Measurements from ENCODE around the gene LHX5. TPM values are rescaled to one million over a fixed set of nuclear protein-coding genes. Genes with fewer than 3 reads are reported as not detected.
"Not testable (repeated sequence)": the region's sequence is repeated elsewhere in the genome, so short reads cannot be mapped to it uniquely, and the experiment has no call there.

Gene LHX5
- total RNA-seq (2014; rRNA removed; shearing (Covaris generic)), result 0.07 and 0.85 TPM in 2 replicates

DNA sequence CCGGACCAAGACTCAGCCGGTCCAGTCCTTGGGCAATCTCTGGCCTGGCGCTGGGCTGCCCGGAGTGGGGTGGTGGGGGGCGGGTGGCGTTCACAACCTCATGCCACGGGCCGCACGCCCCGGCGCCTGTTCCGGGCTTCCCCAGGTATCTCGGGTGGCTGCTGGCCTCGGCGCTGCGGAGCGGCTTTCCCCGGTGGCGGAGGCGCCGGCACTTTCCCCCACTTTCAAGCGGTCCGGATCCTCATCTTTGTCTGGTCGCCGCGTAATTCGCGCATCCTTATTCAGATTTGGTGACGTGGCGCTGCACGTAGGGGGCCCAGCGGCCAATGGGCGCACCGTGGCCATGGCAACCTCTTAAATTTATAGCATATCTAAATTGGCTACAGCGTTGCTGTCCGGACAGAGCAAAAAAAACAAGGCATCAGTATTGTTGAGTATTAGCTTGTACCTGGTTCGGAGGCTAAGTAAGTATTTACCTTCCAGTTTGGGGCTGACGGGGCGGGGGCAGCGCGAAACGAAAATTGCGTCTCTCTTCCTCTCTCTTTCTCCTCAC, at the start of gene LHX5:
LHX5 (minus strand) TSS at position 253 of the 553 bp plus-strand sequence. CDS start 373 bp downstream, outside the sequence.
- Histone ChIP-seq H3K36me3 (replicated peaks; ENCODE audit: control insufficient read depth, insufficient read depth, low read length) (no peaks in the 10 kb centered on the region), H3K4me3 (ENCODE audit: insufficient read depth, low read depth, low read length) (peak within 1 kb of the TSS; percentile 24), H3K27me3 (ENCODE audit: control insufficient read depth, insufficient read depth, low read length) (peaks cover 100% of the 10 kb centered on the region)
- DNase-seq, result peak; percentile 83

DNA sequence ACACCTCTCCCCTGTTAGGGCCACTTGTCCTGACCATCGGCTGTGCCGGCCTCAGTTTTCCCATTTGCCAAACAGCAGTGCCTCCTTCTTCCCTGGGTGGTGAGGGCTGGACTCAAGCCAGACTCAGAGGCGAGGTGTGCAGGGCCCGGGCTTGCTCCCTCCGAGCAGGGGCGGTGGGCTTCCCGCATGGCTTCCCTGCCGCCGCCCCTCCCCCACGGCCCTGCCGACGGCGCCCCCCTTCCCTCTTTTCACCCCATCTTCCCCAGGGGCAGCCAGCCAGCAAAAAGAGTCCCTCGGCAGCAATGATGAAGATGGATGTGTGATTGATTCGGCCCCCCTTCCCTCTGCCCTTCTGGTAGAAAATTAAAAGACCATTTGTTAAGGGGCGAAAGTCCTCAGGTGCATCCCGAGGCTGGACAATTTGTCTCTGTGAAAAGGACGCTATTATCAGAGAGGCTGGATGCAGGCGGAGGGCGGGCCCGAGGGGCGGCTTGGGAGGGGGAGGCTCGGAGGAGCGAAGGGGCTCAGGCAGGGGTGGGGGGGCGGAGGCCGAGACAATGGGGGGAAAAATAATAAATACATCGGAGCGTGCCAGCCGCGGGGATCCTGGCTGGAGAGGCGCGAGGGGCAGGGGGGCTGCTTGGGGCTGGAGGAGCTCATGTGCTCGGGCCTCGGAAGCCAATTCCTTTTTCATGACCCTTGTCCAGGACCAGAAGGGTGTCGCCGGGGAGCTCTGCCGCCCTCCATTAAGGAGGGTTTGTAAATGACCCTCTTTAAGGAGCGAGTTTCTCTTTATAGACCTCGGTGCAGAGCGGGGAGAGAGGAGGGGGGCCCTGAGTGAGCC, 48.0 kb upstream of the LHX5 start:
- Histone ChIP-seq H3K27me3 (ENCODE audit: control insufficient read depth, insufficient read depth, low read length) (peaks cover 53% of the 10 kb centered on the region), H3K4me3 (ENCODE audit: insufficient read depth, low read depth, low read length) (peak overlapping the region; percentile 16; the same call in 1 of the 2 replicates), H3K36me3 (replicated peaks; ENCODE audit: control insufficient read depth, insufficient read depth, low read length) (no peaks in the 10 kb centered on the region)
- peak; percentile 67 for DNase-seq

DNA sequence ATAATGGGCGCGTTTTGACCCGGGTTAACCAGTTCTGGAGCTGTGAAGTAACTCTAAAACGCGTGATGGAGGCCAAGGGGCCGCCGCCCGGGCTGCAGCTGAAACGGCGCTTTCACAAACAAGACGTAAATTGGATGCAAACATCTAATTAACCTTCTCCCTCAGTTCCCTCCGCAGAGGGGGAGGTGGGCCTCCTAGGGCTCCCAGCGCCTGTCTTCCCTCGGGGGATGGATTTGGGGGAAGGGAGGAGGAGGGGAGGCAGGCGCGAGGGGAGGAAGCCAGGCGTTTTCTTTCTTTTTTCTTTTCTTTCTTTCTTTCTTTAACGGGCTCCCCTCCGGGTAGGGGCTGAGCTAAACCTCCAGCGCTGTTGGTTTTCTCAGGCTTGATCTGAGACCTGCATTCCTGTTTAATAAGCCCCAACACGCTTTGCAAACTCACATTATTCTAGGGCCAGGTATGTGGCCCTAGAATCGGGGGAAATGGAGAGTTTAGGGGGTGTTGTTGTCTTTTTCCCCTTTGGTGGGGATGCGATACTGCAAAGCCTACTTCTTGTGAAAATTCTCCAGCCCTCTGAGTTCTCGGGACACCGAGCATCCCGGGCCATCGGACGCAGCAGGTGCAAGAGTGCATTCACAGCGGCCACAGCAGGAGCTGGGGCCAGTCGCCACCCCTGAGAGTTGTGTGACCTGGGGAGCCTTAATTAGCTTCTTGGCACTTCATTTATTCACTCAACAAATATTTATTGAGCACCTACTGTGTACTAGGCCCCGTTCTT, 43.6 kb upstream of the LHX5 start:
- DNase-seq, result peak; percentile 81
- Histone ChIP-seq H3K4me3 (ENCODE audit: insufficient read depth, low read depth, low read length) (peak overlapping the region; percentile 27), H3K27me3 (ENCODE audit: control insufficient read depth, insufficient read depth, low read length) (peaks cover 56% of the 10 kb centered on the region), H3K36me3 (replicated peaks; ENCODE audit: control insufficient read depth, insufficient read depth, low read length) (no peaks in the 10 kb centered on the region)

DNA sequence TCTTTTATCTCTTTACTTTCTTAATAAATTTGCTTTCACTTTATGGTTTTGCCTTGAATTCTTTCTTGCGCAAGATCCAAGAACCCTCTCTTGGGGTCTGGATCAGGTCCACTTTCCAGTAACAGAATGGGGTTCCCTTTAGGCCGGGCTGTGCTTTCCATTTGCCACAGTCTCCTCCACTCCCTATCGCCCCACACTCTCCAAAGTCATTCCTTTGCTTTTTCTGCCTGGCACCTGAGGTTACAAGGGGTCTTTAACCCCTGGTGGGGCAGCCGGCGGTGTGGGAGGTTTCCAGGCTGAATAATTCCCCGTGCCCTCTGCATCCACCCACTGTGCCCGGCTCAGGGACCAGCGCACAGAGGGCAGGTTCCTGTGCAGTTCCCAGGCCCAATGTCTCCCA, 42.9 kb upstream of the LHX5 start:
- Histone ChIP-seq H3K27me3 (ENCODE audit: control insufficient read depth, insufficient read depth, low read length) (peaks cover 51% of the 10 kb centered on the region), H3K36me3 (replicated peaks; ENCODE audit: control insufficient read depth, insufficient read depth, low read length) (no peaks in the 10 kb centered on the region), H3K4me3 (ENCODE audit: insufficient read depth, low read depth, low read length) (peak overlapping the region; percentile 27; the same call in 1 of the 2 replicates)
- DNase-seq, result no peak

DNA sequence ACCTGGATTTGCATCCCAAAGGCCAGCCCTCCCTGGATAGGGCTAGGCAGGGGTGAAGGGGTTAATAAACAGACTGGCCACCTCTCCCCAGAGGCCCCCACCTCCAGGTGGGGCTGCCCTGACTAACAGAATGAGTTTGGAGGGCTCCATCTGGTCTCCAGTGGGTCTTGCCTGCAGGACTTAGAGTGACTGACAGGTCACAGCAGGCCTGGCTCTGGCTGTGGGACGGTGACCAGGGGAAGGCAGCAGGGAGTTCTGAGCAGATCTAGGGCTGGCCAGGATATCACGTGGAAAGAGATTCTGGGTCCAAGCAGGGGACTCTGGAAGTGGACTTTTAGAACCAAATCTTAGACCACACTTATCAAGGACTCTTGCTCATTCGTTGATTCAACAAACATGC, 40.9 kb upstream of the LHX5 start:
- Histone ChIP-seq H3K4me3 (ENCODE audit: insufficient read depth, low read depth, low read length) (no peak overlapping the region), H3K27me3 (ENCODE audit: control insufficient read depth, insufficient read depth, low read length) (peaks cover 33% of the 10 kb centered on the region), H3K36me3 (replicated peaks; ENCODE audit: control insufficient read depth, insufficient read depth, low read length) (no peaks in the 10 kb centered on the region)
- peak; percentile 58 for DNase-seq

DNA sequence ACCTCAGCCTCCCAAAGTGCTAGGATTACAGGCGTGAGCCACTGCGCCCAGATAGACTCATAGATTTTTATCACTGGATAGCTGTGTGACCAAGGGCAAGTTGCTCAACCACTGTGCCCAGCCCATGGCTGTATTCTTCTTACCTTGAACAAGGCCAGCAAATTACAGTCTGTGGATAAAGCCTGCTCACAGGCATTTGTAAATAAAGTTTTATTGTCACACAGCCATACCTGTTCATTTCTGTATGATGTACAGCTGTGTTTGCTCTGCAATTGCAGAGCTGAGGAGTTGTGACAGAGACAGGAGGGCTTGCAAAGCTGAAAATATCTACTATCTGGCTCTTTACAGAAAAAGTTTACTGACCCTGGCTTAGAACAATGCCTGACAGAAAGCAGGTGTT, 35.2 kb upstream of the LHX5 start:
- DNase-seq, result no peak
- Histone ChIP-seq H3K27me3 (ENCODE audit: control insufficient read depth, insufficient read depth, low read length) (no peaks in the 10 kb centered on the region; the same call in 1 of the 2 replicates), H3K36me3 (replicated peaks; ENCODE audit: control insufficient read depth, insufficient read depth, low read length) (no peaks in the 10 kb centered on the region)

DNA sequence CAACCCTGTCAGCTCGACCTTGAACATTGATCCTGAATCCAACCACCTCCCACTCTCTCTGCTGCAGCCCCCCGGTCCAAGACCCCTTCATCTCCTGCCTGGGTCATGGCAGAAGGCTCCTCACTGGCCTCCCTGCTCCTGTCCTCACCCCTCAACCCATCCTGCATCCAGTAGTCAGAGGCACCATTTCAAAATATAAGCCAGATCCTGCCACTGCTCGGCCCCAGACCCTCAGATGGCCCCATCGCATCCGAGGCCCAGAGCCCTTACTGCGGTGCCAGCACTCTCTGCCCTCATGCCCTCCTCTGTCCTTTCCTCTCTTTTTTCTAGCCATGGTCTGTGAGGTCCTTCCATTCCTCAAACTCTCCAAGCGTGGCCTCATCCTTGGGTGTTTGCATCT, 34.3 kb upstream of the LHX5 start:
- no peak for DNase-seq
- no peak overlapping the region for H3K4me3 ChIP-seq (ENCODE audit: insufficient read depth, low read depth, low read length)
- H3K27me3 ChIP-seq (ENCODE audit: control insufficient read depth, insufficient read depth, low read length), result no peaks in the 10 kb centered on the region; the same call in 1 of the 2 replicates
- H3K36me3 ChIP-seq (replicated peaks; ENCODE audit: control insufficient read depth, insufficient read depth, low read length), result no peaks in the 10 kb centered on the region

More for the DNA sequence above, 35.2 kb upstream of the LHX5 start:
- H3K4me3 ChIP-seq (ENCODE audit: insufficient read depth, low read depth, low read length), result no peak overlapping the region

DNA sequence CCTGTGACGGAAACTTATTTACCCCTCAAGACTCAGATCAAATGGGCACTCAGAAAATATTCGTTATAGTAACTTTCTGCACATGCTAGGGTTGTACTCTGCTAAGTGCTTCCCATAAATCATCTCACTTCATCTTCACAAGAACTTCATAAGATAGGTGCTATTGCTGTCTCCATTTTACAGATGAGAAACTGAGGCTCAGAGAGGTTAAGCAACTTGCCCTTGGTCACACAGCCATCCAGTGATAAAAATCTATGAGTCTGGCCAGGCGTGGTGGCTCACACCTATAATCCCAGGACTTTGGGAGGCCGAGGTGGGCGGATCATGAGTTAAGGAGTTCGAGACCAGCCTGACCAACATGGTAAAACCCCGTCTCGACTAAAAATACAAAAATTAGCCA, 33.2 kb upstream of the LHX5 start:
- H3K27me3 ChIP-seq (ENCODE audit: control insufficient read depth, insufficient read depth, low read length), result peaks cover 1% of the 10 kb centered on the region; the same call in 1 of the 2 replicates
- H3K36me3 ChIP-seq (replicated peaks; ENCODE audit: control insufficient read depth, insufficient read depth, low read length), result no peaks in the 10 kb centered on the region
- no peak for DNase-seq

DNA sequence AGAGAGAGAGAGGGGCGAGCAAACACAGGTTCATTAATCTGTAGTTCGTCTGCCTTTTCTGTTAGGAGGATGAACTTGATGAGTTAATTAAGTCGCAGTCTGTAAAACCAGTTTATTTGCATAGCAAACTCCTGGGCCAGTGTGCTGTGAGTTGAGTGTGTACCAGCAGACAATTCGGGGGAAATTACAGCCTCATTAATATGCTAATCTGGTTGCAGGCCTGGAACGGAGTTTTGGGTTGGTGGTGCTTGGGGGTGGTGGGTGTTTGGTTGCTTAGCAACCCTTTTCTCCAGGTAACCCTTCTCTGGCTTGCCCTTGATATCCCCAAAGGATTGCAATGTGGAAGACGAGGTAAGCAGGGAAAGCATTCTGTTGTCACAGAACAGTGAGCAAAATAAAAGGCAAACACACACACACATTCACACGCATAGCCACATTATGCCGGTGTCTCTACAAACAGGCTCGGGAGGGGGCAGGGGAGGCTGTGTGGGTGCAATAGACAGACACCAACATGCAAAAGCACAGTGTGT, 29.2 kb upstream of the LHX5 start:
- peak; percentile 87 for DNase-seq
- peaks cover 1% of the 10 kb centered on the region; the same call in 1 of the 2 replicates for H3K27me3 ChIP-seq (ENCODE audit: control insufficient read depth, insufficient read depth, low read length)
- no peaks in the 10 kb centered on the region for H3K36me3 ChIP-seq (replicated peaks; ENCODE audit: control insufficient read depth, insufficient read depth, low read length)
- H3K4me3 ChIP-seq (ENCODE audit: insufficient read depth, low read depth, low read length), result no peak overlapping the region

More for the DNA sequence above, 33.2 kb upstream of the LHX5 start:
- no peak overlapping the region for H3K4me3 ChIP-seq (ENCODE audit: insufficient read depth, low read depth, low read length)

DNA sequence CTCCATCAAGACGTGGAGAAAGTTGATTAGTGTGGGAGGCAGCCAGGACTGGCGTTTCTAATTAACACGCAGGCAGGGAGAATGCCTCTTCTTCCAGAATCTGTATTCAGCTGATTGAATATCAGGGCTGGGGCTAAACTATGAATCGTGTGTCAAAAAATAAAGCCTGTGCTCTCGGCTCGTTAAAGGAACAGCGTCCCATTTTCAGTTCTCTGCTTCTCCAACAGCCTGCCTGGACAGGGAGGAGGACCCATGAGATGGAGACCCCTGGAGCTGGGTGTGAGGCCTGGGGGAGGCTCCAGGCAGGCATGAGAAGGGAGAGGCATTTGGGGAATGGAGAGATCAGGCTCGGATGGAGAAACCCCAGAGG, 28.6 kb upstream of the LHX5 start:
- no peak for DNase-seq
- H3K36me3 ChIP-seq (replicated peaks; ENCODE audit: control insufficient read depth, insufficient read depth, low read length), result no peaks in the 10 kb centered on the region
- H3K27me3 ChIP-seq (ENCODE audit: control insufficient read depth, insufficient read depth, low read length), result peaks cover 1% of the 10 kb centered on the region; the same call in 1 of the 2 replicates
- H3K4me3 ChIP-seq (ENCODE audit: insufficient read depth, low read depth, low read length), result no peak overlapping the region

DNA sequence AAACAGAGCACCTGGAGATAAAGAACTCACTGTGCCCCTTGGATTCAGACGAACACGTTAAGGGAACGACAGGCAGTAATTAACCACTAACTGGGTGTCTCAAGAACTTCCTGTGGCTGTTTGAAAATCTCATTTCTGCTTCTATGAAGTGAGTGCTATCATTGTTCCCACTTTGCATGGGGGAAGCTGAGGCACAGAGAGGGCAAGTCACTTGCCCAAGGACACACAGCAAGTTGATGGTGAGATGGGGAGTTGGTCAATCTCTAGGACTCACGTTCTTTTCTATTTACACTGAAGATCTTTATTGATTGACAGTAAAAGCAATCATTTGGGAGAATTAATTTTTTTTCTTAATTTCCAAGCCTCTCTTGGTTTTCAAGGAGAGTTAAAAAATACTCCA, 26.8 kb upstream of the LHX5 start:
- H3K27me3 ChIP-seq (ENCODE audit: control insufficient read depth, insufficient read depth, low read length), result peaks cover 1% of the 10 kb centered on the region; the same call in 1 of the 2 replicates
- H3K36me3 ChIP-seq (replicated peaks; ENCODE audit: control insufficient read depth, insufficient read depth, low read length), result no peaks in the 10 kb centered on the region
- no peak for DNase-seq
- no peak overlapping the region for H3K4me3 ChIP-seq (ENCODE audit: insufficient read depth, low read depth, low read length)

DNA sequence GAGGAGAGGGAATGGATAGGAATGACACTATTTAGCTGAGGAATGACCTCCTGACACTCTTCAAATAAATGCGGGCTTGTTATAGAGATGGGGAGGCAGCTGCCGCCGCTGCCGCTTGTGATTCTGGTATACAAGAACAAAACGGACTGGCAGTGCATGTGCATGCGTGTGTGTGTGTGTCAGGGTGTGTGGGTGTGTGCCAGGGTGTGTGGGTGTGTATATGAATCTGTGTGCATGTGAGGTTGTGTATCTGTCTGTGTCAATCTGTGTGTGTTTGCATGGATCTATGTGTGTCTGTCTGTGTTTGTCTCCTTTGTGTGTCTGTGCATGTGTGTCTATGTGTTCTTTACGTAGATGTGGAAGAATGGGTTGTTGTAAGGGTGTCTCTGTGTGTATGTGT, 26.0 kb upstream of the LHX5 start:
- no peak for DNase-seq
- no peak overlapping the region for H3K4me3 ChIP-seq (ENCODE audit: insufficient read depth, low read depth, low read length)
- no peaks in the 10 kb centered on the region for H3K36me3 ChIP-seq (replicated peaks; ENCODE audit: control insufficient read depth, insufficient read depth, low read length)
- peaks cover 1% of the 10 kb centered on the region; the same call in 1 of the 2 replicates for H3K27me3 ChIP-seq (ENCODE audit: control insufficient read depth, insufficient read depth, low read length)

DNA sequence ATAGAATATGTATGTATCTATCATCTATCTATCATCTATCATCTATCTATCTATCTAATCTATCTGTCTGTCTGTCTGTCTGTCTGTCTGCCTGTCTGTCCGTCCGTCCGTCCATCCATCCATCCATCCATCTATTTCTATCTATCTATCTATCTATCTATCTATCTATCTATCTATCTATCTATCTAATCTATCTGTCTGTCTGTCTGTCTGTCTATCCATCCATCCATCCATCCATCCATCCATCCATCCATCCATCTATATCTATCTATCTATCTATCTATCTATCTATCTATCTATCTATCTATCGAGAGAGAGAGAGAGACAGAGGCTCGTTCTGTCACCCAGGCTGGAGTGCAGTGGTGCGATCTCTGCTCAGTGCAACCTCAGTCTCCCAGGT, 24.3 kb upstream of the LHX5 start:
- DNase-seq; H3K36me3 ChIP-seq (replicated peaks; ENCODE audit: control insufficient read depth, insufficient read depth, low read length); H3K27me3 ChIP-seq (ENCODE audit: control insufficient read depth, insufficient read depth, low read length); H3K4me3 ChIP-seq (ENCODE audit: insufficient read depth, low read depth, low read length): not testable (repeated sequence)

DNA sequence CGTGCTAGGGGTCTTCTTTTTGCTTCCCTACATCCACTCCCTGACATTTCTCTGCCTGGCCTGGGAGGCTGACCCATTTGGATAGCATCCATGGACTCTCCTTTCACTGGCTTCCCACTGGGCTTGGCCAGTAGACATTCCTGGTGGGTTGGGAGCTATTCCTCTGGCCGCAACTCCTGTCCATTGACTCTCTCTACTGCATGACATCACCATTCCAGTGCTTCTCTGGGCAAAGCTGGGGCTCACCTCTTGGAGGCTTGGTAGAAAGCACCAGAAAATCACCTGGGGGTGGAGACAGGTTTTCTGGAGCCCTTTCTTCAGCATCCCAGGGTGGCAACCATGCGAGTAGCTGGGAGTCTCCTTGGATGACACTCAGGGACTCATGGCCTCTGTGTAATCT, 16.7 kb upstream of the LHX5 start:
- Histone ChIP-seq H3K27me3 (ENCODE audit: control insufficient read depth, insufficient read depth, low read length) (peaks cover 5% of the 10 kb centered on the region), H3K36me3 (replicated peaks; ENCODE audit: control insufficient read depth, insufficient read depth, low read length) (no peaks in the 10 kb centered on the region), H3K4me3 (ENCODE audit: insufficient read depth, low read depth, low read length) (no peak overlapping the region)
- DNase-seq, result no peak

Data from H7 (cell line).